Liver (tissue), 9 donors: ENCODE data around the gene GPR141. TPM values are rescaled to one million over a fixed set of nuclear protein-coding genes. Genes with fewer than 3 reads are reported as not detected.

ENCODE experiments used
- DNase-seq: peaks from one replicate; pipeline ENCODE4 v3.0.0-alpha.2; 2017; ENCODE audit warnings: low spot score
- H3K27ac ChIP-seq, 2 donors: one replicate each; pipeline ENCODE4 v1.7.0; 2013; ENCODE audit warnings: inconsistent platforms in 2 of 2, low read length in 2 of 2, control low read depth in 1 of 2, low read depth in 1 of 2, mild to moderate bottlenecking in 1 of 2
- H3K27me3 ChIP-seq, 4 donors: one replicate each; pipeline versions ENCODE4 v1.6.1 to v1.7.0; 2013; ENCODE audit warnings: low read length in 3 of 4, inconsistent platforms in 1 of 4, mild to moderate bottlenecking in 1 of 4, moderate library complexity in 1 of 4; ENCODE audit not compliant: control insufficient read depth in 4 of 4, insufficient read depth in 4 of 4
- H3K36me3 ChIP-seq, 4 donors: one replicate each; pipeline versions ENCODE4 v1.6.1 to v1.7.0; 2013; ENCODE audit warnings: low read length in 3 of 4, mild to moderate bottlenecking in 3 of 4, low read depth in 1 of 4, moderate library complexity in 1 of 4; ENCODE audit not compliant: control insufficient read depth in 4 of 4, insufficient read depth in 3 of 4
- H3K4me1 ChIP-seq, 4 donors: one replicate each; pipeline versions ENCODE4 v1.6.1 to v1.7.0; 2013; ENCODE audit warnings: low read length in 3 of 4, mild to moderate bottlenecking in 3 of 4, moderate library complexity in 1 of 4; ENCODE audit not compliant: control insufficient read depth in 4 of 4, insufficient read depth in 4 of 4
- H3K4me3 ChIP-seq, 3 donors: one replicate each; pipeline versions ENCODE4 v1.6.1 to v1.7.0; 2013; ENCODE audit warnings: low read length in 3 of 3, control low read depth in 1 of 3, low read depth in 1 of 3, mild to moderate bottlenecking in 1 of 3
- H3K9ac ChIP-seq, 2 donors: one replicate each; pipeline ENCODE4 v1.7.0; 2013; ENCODE audit warnings: low read length in 2 of 2, mild to moderate bottlenecking in 2 of 2, moderate library complexity in 2 of 2, control low read depth in 1 of 2, low read depth in 1 of 2
- H3K9me3 ChIP-seq, 4 donors: one replicate each; pipeline versions ENCODE4 v1.6.1 to v1.7.0; 2013; ENCODE audit warnings: low read length in 3 of 4; ENCODE audit not compliant: control insufficient read depth in 4 of 4
- EGR1 ChIP-seq, 2 donors: IDR thresholded peaks; 2 replicates each; pipeline ENCODE4 v1.6.1; 2016 to 2018; ENCODE audit warnings: antibody characterized with exemption in 2 of 2, low read depth in 2 of 2
- FOXA2 ChIP-seq: IDR thresholded peaks from 2 replicates; pipeline ENCODE4 v1.6.1; 2016; ENCODE audit warnings: antibody characterized with exemption
- GABPA ChIP-seq, 2 donors: IDR thresholded peaks in 1 of 2; conservative IDR thresholded peaks in 1 of 2; 2 replicates each; pipeline ENCODE4 v1.6.1; 2016; ENCODE audit warnings: antibody characterized with exemption in 2 of 2, mild to moderate bottlenecking in 1 of 2, moderate library complexity in 1 of 2
- HNF4G ChIP-seq: IDR thresholded peaks from 2 replicates; pipeline ENCODE4 v1.6.1; 2016; ENCODE audit warnings: antibody characterized with exemption
- JUND ChIP-seq, 2 donors: IDR thresholded peaks; 2 replicates each; pipeline ENCODE4 v1.6.1; 2016; ENCODE audit warnings: antibody characterized with exemption in 2 of 2
- NR2F2 ChIP-seq: IDR thresholded peaks from 2 replicates; pipeline ENCODE4 v1.6.1; 2016; ENCODE audit warnings: antibody characterized with exemption
- RAD21 ChIP-seq, 2 donors: IDR thresholded peaks; 2 replicates each; pipeline ENCODE4 v1.6.1; 2016; ENCODE audit warnings: antibody characterized with exemption in 2 of 2, mild to moderate bottlenecking in 2 of 2
- REST ChIP-seq: IDR thresholded peaks from 2 replicates; pipeline ENCODE4 v1.6.1; 2016; ENCODE audit warnings: antibody characterized with exemption, mild to moderate bottlenecking
- RXRA ChIP-seq, 2 donors: IDR thresholded peaks; 2 replicates each; pipeline ENCODE4 v1.6.1; 2017 to 2018; ENCODE audit warnings: antibody characterized with exemption in 2 of 2, mild to moderate bottlenecking in 1 of 2
- SP1 ChIP-seq: IDR thresholded peaks from 2 replicates; pipeline ENCODE4 v1.6.1; 2018; ENCODE audit warnings: antibody characterized with exemption, mild to moderate bottlenecking
- TAF1 ChIP-seq: conservative IDR thresholded peaks from 2 replicates; pipeline ENCODE4 v1.6.1; 2016; ENCODE audit warnings: antibody characterized with exemption, mild to moderate bottlenecking
- YY1 ChIP-seq: IDR thresholded peaks from 2 replicates; pipeline ENCODE4 v1.6.1; 2016; ENCODE audit warnings: antibody characterized with exemption, mild to moderate bottlenecking
- ZBTB33 ChIP-seq: IDR thresholded peaks from 2 replicates; pipeline ENCODE4 v1.6.1; 2016; ENCODE audit warnings: antibody characterized with exemption
- WGBS: extraction: QIAGEN DNeasy Blood & Tissue Kit; methylation state at CpG from one replicate; pipeline ENCODE4 v1.1.7; 2013; 5-methylcytosine and 5-hydroxymethylcytosine counted together
- polyA plus RNA-seq, 2 donors: library from polyadenylated mRNA; stranded (reverse) in 1 of 2; unstranded in 1 of 2; fragments of 200-250 nt in 1 of 2; fragments of >200 nt in 1 of 2; fragmentation: Nextera tagmentation in 1 of 2; extraction: Ambion mirVana in 1 of 2; gene quantifications; one replicate each; pipeline versions ENCODE4 v1.2.1 to v1.2.3, GENCODE V29; 2013 to 2015
- total RNA-seq, 2 donors: library from RNA; depleted of rRNA; stranded (reverse); fragments of >200 nt; gene quantifications; one replicate each; pipeline ENCODE4 v1.2.3, GENCODE V29; 2014
- TF ChIP-seq, protein P1 (sequence below): fragments of 150-350 bp; IDR thresholded peaks from 2 replicates; pipeline ENCODE4 v1.5.1; 2017; ENCODE audit warnings: improper control_type of control experiment, low read depth, low read length; ENCODE audit not compliant: missing input control
- TF ChIP-seq, protein P2 (sequence below): IDR thresholded peaks from 2 replicates; pipeline ENCODE4 v1.6.1; 2016; ENCODE audit warnings: antibody characterized with exemption
- donor health status: healthy.
- donor health status: healthy.
- donor health status: healthy.
- donor health status: healthy.
- donor health status: healthy.

The GPR141 gene
- total and polyA plus RNA-seq, 4 donors = 0.28 to 2.9 (median 1.4) TPM; not detected in 1

DNA sequence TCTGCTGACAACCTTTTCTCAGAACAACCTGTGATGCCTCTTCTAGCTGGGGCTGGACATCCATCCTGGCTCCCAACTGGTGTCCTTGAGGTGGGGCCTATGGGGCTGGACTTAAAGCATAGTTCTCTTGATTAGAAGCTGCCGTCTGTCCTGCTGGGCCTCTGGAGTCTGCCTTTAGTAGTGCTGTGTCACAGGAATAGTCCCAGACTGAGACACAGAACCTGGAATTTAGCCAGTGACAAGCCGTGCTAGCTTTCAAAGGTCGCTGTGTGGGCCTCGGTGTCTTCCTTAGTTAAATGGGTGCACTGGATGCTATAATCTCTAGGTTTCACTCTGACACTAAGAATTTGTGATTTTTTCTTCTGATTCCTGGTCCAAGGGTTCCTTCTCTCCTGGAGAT is 41.2 kb downstream of the GPR141 start:
- H3K9ac ChIP-seq = no peak overlapping the region
- WGBS = 76% methylated on average over 4 of the region's 4 CpGs
- H3K4me3 ChIP-seq = no peak overlapping the region
- H3K36me3 ChIP-seq = no peaks in the 10 kb centered on the region
- no peak overlapping the region for H3K27ac ChIP-seq
- H3K4me1 ChIP-seq = no peaks in the 10 kb centered on the region
- H3K9me3 ChIP-seq = no peaks in the 10 kb centered on the region
- TF ChIP-seq FOXA2 = no peak
- H3K27me3 ChIP-seq = no peaks in the 10 kb centered on the region
- no peak for DNase-seq

DNA sequence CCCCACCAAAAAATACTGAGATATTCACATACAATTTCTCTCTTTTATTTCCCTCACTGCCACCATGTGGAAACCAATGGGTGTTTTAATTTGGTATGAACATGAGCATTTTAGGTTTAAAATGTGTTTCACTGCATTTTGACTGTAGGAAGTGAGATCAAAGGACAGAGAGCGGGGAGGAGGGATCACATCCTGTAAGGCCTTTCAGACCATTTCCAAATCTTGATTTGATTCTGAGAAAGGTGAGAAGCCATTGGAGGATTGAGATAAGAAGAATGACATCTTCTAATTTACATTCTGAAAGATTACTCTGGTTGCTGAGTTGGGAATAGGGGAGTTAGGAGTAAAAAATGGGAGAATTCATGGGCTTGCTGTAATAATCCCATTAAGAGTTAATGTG is 42.5 kb downstream of the GPR141 start:
- H3K4me1 ChIP-seq = no peaks in the 10 kb centered on the region
- no peak for TF ChIP-seq FOXA2
- no peak for TF ChIP-seq JUND (IDR thresholded peaks at IDR 0.05)
- no peak for TF ChIP-seq GABPA (IDR thresholded peaks at IDR 0.05 in 1 of 2, conservative IDR thresholded peaks at IDR 0.05 in 1 of 2)
- TF ChIP-seq, protein P1, sequence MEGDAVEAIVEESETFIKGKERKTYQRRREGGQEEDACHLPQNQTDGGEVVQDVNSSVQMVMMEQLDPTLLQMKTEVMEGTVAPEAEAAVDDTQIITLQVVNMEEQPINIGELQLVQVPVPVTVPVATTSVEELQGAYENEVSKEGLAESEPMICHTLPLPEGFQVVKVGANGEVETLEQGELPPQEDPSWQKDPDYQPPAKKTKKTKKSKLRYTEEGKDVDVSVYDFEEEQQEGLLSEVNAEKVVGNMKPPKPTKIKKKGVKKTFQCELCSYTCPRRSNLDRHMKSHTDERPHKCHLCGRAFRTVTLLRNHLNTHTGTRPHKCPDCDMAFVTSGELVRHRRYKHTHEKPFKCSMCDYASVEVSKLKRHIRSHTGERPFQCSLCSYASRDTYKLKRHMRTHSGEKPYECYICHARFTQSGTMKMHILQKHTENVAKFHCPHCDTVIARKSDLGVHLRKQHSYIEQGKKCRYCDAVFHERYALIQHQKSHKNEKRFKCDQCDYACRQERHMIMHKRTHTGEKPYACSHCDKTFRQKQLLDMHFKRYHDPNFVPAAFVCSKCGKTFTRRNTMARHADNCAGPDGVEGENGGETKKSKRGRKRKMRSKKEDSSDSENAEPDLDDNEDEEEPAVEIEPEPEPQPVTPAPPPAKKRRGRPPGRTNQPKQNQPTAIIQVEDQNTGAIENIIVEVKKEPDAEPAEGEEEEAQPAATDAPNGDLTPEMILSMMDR = no peak
- no peak for TF ChIP-seq EGR1 (IDR thresholded peaks at IDR 0.05; ENCODE audit: low read depth in 2 of 2)
- TF ChIP-seq TAF1 = no peak
- no peak for TF ChIP-seq REST
- no peak for TF ChIP-seq NR2F2
- WGBS = 95% methylated on average over 1 of the region's 1 CpG
- DNase-seq = no peak
- no peaks in the 10 kb centered on the region for H3K9me3 ChIP-seq
- H3K27me3 ChIP-seq = no peaks in the 10 kb centered on the region
- H3K9ac ChIP-seq = no peak overlapping the region
- no peak overlapping the region for H3K27ac ChIP-seq
- H3K36me3 ChIP-seq = no peaks in the 10 kb centered on the region
- no peak overlapping the region for H3K4me3 ChIP-seq

DNA sequence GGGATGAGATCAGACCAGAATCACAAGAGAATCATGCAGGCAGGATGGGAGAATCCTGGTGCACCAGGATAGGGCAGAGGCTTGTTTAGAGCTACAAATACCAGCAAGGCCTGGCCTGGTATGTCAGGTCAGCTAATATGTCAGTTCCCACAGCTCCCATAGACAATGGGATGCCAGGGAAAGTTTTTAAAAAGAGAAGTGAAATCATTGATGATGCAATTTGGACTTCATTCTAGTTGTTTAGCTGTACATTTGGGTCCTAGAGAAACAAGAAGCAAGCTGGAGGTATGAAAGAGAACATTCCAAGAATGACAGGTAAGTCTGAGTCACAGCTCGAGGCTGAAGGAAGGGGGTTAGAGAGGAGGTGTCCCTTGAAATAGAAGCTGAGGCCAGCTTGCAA is 45.2 kb downstream of the GPR141 start:
- 53% methylated on average over 1 of the region's 1 CpG for WGBS
- H3K4me1 ChIP-seq = no peaks in the 10 kb centered on the region
- no peak overlapping the region for H3K9ac ChIP-seq

More for the DNA sequence above, 45.2 kb downstream of the GPR141 start:
- no peak for DNase-seq
- H3K9me3 ChIP-seq = no peaks in the 10 kb centered on the region
- H3K27me3 ChIP-seq = peaks cover 0 to 3% (median 0%) of the 10 kb centered on the region in 4 donors
- no peak overlapping the region for H3K27ac ChIP-seq
- TF ChIP-seq RXRA (IDR thresholded peaks at IDR 0.05) (no peak), HNF4G (no peak), TAF1 (no peak), YY1 (no peak), GABPA (IDR thresholded peaks at IDR 0.05 in 1 of 2, conservative IDR thresholded peaks at IDR 0.05 in 1 of 2) (no peak), SP1 (no peak), JUND (IDR thresholded peaks at IDR 0.05) (no peak), RAD21 (IDR thresholded peaks at IDR 0.05) (no peak), ZBTB33 (no peak)
- TF ChIP-seq, protein P2, sequence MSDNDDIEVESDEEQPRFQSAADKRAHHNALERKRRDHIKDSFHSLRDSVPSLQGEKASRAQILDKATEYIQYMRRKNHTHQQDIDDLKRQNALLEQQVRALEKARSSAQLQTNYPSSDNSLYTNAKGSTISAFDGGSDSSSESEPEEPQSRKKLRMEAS = no peak
- H3K36me3 ChIP-seq = no peaks in the 10 kb centered on the region
- H3K4me3 ChIP-seq = no peak overlapping the region
